HepG2 (cell line): Measurements from ENCODE around the gene ZMPSTE24. TPM values are rescaled to one million over a fixed set of nuclear protein-coding genes. Genes with fewer than 3 reads are reported as not detected.

Source experiments
- CBFB ChIP-seq: sonication (generic); formaldehyde crosslinking; IDR thresholded peaks from 2 replicates; pipeline ENCODE4 v1.4.0; 2020; ENCODE audit warnings: missing genetic modification reagents
- FOXO1 ChIP-seq: sonication (generic); formaldehyde crosslinking; IDR thresholded peaks from 2 replicates; pipeline ENCODE4 v1.4.0; 2020; ENCODE audit warnings: missing genetic modification reagents
- GATAD2A ChIP-seq: IDR thresholded peaks from 2 replicates; pipeline ENCODE4 v1.6.1; 2016
- HNRNPUL1 ChIP-seq: fragments of 200-400 bp; formaldehyde crosslinking; IDR thresholded peaks from 2 replicates; pipeline ENCODE4 v1.6.1; 2017; ENCODE audit warnings: low read depth, mild to moderate bottlenecking, low read length, moderate library complexity
- ONECUT2 ChIP-seq: sonication (generic); formaldehyde crosslinking; IDR thresholded peaks from 2 replicates; pipeline ENCODE4 v1.4.0; 2020; ENCODE audit warnings: missing genetic modification reagents
- POLR2AphosphoS5 ChIP-seq: IDR thresholded peaks from 2 replicates; pipeline ENCODE4 v1.6.1; 2012; ENCODE audit warnings: low read depth, low read length
- POLR2G ChIP-seq: fragments of 200-400 bp; formaldehyde crosslinking; IDR thresholded peaks from 2 replicates; pipeline ENCODE4 v1.6.1; 2018; ENCODE audit warnings: mild to moderate bottlenecking, low read depth, low read length, moderate library complexity
- SIX1 ChIP-seq: sonication (generic); formaldehyde crosslinking; IDR thresholded peaks from 2 replicates; pipeline ENCODE4 v1.4.0; 2020; ENCODE audit warnings: missing genetic modification reagents, borderline replicate concordance
- SYNCRIP ChIP-seq: fragments of 200-400 bp; formaldehyde crosslinking; IDR thresholded peaks from 2 replicates; pipeline ENCODE4 v1.6.1; 2018; ENCODE audit warnings: mild to moderate bottlenecking, low read depth, low read length; ENCODE audit not compliant: insufficient read depth
- THAP9 ChIP-seq: sonication (generic); formaldehyde crosslinking; IDR thresholded peaks from 2 replicates; pipeline ENCODE4; 2020; ENCODE audit warnings: missing genetic modification reagents, mild to moderate bottlenecking, borderline replicate concordance
- YY1 ChIP-seq: IDR thresholded peaks from 2 replicates; pipeline ENCODE4 v1.6.1; 2011; ENCODE audit warnings: low read length, low read depth, moderate library complexity, mild to moderate bottlenecking; ENCODE audit not compliant: insufficient read depth, insufficient replicate concordance
- ZNF12 ChIP-seq: sonication (generic); formaldehyde crosslinking; IDR thresholded peaks from 2 replicates; pipeline ENCODE4 v1.5.0; 2020; ENCODE audit warnings: missing genetic modification reagents
- ZNF567 ChIP-seq: sonication (generic); formaldehyde crosslinking; IDR thresholded peaks from 2 replicates; pipeline ENCODE4 v1.8.1; 2023; ENCODE audit warnings: mild to moderate bottlenecking, missing genetic modification reagents, borderline replicate concordance
- ZNF709 ChIP-seq: sonication (generic); formaldehyde crosslinking; IDR thresholded peaks from 2 replicates; pipeline ENCODE4 v1.5.0; 2020; ENCODE audit warnings: mild to moderate bottlenecking, missing genetic modification reagents
- ZSCAN30 ChIP-seq: sonication (generic); formaldehyde crosslinking; IDR thresholded peaks from 2 replicates; pipeline ENCODE4 v1.5.0; 2020; ENCODE audit warnings: mild to moderate bottlenecking, missing genetic modification reagents
- polyA plus RNA-seq, 8 experiments: library from polyadenylated mRNA; depleted of rRNA in 3 of 8; stranded (reverse) in 7 of 8; unstranded in 1 of 8; fragments of >200 nt; fragmentation: Illumina TruSeq in 4 of 8; extraction: Trizol in 4 of 8; gene quantifications; 2 replicates each; pipeline versions ENCODE4 v1.2.1 to v1.2.3, GENCODE V29; 2011 to 2016; ENCODE audit warnings: low read depth in 4 of 8, missing spikeins in 1 of 8, mixed read lengths in 1 of 8; ENCODE audit not compliant: insufficient read depth in 1 of 8
- total RNA-seq, 5 experiments: library from RNA; depleted of rRNA; stranded (reverse); fragments of >200 nt; fragmentation: Illumina TruSeq; extraction: Trizol; gene quantifications; 2 replicates each; pipeline ENCODE4 v1.2.3, GENCODE V29; 2016; ENCODE audit warnings: low read depth in 1 of 5
- TF ChIP-seq, protein P1 (sequence below): sonication (generic); formaldehyde crosslinking; IDR thresholded peaks from 2 replicates; pipeline ENCODE4 v1.4.0; 2020; ENCODE audit warnings: missing genetic modification reagents, borderline replicate concordance
- TF ChIP-seq, protein P2 (sequence below): sonication (generic); formaldehyde crosslinking; IDR thresholded peaks from 2 replicates; pipeline ENCODE4 v1.8.0; 2022; ENCODE audit warnings: missing genetic modification reagents, mild to moderate bottlenecking, inconsistent platforms, borderline replicate concordance
- TF ChIP-seq, protein P3 (sequence below): sonication (generic); formaldehyde crosslinking; IDR thresholded peaks from 2 replicates; pipeline ENCODE4 v1.4.0; 2020; ENCODE audit warnings: low read depth, mild to moderate bottlenecking, missing genetic modification reagents

ZMPSTE24 gene
- total and polyA plus RNA-seq, 2 of the 13 experiments (the other 11 are each of a cell fraction or from before 2014, with no cell fraction given) = 13.6 to 60.2 TPM

- TF ChIP-seq, protein P1, sequence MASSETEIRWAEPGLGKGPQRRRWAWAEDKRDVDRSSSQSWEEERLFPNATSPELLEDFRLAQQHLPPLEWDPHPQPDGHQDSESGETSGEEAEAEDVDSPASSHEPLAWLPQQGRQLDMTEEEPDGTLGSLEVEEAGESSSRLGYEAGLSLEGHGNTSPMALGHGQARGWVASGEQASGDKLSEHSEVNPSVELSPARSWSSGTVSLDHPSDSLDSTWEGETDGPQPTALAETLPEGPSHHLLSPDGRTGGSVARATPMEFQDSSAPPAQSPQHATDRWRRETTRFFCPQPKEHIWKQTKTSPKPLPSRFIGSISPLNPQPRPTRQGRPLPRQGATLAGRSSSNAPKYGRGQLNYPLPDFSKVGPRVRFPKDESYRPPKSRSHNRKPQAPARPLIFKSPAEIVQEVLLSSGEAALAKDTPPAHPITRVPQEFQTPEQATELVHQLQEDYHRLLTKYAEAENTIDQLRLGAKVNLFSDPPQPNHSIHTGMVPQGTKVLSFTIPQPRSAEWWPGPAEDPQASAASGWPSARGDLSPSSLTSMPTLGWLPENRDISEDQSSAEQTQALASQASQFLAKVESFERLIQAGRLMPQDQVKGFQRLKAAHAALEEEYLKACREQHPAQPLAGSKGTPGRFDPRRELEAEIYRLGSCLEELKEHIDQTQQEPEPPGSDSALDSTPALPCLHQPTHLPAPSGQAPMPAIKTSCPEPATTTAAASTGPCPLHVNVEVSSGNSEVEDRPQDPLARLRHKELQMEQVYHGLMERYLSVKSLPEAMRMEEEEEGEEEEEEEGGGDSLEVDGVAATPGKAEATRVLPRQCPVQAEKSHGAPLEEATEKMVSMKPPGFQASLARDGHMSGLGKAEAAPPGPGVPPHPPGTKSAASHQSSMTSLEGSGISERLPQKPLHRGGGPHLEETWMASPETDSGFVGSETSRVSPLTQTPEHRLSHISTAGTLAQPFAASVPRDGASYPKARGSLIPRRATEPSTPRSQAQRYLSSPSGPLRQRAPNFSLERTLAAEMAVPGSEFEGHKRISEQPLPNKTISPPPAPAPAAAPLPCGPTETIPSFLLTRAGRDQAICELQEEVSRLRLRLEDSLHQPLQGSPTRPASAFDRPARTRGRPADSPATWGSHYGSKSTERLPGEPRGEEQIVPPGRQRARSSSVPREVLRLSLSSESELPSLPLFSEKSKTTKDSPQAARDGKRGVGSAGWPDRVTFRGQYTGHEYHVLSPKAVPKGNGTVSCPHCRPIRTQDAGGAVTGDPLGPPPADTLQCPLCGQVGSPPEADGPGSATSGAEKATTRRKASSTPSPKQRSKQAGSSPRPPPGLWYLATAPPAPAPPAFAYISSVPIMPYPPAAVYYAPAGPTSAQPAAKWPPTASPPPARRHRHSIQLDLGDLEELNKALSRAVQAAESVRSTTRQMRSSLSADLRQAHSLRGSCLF (CRISPR knock-in tag) = no peak
- TF ChIP-seq SIX1 (CRISPR knock-in tag) (no peak), CBFB (CRISPR knock-in tag) (peak; percentile 79; the same call in 1 of the 2 replicates), HNRNPUL1 (no peak), SYNCRIP (no peak), POLR2G (peak; percentile 84), GATAD2A (CRISPR knock-in tag) (peak; percentile 72), FOXO1 (CRISPR knock-in tag) (0 out of 2 replicates have a peak, but pooled peaks have one; percentile 16), ONECUT2 (CRISPR knock-in tag) (no peak), POLR2AphosphoS5 (peak; percentile 65), THAP9 (no peak), YY1 (peak; percentile 48), ZNF12 (CRISPR knock-in tag) (no peak), ZSCAN30 (CRISPR knock-in tag) (no peak), ZNF567 (no peak), ZNF709 (CRISPR knock-in tag) (no peak)
- TF ChIP-seq, protein P2, sequence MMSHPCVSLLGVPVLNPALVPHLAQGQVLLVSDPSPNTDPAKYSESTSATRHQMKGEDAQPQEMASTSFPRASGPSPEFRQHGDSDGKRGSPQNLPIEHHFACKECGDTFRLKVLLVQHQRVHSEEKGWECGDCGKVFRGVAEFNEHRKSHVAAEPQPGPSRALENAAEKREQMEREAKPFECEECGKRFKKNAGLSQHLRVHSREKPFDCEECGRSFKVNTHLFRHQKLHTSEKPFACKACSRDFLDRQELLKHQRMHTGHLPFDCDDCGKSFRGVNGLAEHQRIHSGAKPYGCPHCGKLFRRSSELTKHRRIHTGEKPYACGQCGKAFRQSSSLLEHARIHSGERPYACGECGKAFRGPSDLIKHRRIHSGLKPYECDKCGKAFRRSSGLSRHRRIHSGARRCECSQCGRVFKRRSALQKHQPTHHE (CRISPR knock-in tag) = no peak
- TF ChIP-seq, protein P3, sequence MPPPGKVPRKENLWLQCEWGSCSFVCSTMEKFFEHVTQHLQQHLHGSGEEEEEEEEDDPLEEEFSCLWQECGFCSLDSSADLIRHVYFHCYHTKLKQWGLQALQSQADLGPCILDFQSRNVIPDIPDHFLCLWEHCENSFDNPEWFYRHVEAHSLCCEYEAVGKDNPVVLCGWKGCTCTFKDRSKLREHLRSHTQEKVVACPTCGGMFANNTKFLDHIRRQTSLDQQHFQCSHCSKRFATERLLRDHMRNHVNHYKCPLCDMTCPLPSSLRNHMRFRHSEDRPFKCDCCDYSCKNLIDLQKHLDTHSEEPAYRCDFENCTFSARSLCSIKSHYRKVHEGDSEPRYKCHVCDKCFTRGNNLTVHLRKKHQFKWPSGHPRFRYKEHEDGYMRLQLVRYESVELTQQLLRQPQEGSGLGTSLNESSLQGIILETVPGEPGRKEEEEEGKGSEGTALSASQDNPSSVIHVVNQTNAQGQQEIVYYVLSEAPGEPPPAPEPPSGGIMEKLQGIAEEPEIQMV (CRISPR knock-in tag) = peak; percentile 57; the same call in 1 of the 2 replicates
Measured at GRCh38 chr1:40315239-40315794, 57.3 kb downstream of the ZMPSTE24 start (continued).
